ENCODE data around the gene RASA3.
"Not testable (repeated sequence)": the region's sequence is repeated elsewhere in the genome, so short reads cannot be mapped to it uniquely, and the experiment has no call there.

The RASA3 gene

DNA sequence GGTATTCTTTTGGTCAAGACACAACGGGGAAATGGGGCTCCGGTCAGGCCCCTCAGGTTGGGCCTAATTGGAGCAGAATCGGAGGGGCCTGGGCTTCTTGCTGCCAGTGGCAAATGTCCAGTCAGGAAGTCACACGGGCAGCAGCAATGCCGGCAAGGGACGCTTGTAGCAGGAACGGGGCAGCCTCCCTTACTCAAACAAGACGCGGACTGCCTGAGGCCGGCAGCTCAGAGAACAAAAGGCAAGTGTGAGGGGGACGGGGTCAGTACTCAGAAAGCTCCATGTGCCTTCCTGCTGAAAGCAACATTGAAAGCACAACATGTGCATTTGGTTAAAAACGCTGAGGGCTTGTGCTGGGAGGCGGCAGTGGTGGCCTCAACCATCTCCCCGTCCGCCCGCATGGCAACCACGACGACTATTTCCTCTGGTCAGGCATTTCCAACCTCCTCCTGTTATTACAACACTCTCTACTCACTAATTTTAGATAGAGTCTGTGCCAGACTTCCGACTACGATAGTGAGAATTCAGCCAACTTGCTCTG lies 20.5 kb upstream of the RASA3 start:
- H3K4me3 ChIP-seq (ENCODE audit: low read depth in 1 of 2, low read length in 1 of 2) = no peak overlapping the region
- H3K36me3 ChIP-seq = no peaks in the 10 kb centered on the region
- H3K9me3 ChIP-seq = no peaks in the 10 kb centered on the region
- no peak overlapping the region for H3K27ac ChIP-seq
- no peak for TF ChIP-seq CTCF (IDR thresholded peaks at IDR 0.05)
- peaks cover 5 to 7% of the 10 kb centered on the region in 2 experiments for H3K4me1 ChIP-seq (ENCODE audit: control insufficient read depth in 1 of 2, insufficient read depth in 1 of 2, low read depth in 1 of 2, low read length in 1 of 2)
- H3K27me3 ChIP-seq = peaks cover 32% of the 10 kb centered on the region

DNA sequence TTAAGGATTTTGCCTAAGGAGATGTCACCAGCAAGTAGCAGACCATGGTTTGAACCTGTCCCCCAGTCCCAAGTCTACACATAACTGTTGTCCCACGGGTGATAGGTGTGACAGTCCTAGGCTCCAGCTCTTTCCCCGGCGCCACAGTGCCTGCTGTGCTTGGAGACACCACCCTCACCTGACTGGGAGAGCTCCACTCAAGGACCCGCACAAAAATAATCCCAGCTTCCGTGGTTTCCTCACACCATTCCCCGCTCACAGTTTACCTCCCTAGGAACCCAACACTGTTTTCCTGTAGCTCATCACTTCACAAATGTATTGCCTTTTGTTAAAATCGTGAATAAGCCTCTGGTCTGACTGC lies 19.8 kb upstream of the RASA3 start:
- no peaks in the 10 kb centered on the region for H3K9me3 ChIP-seq
- TF ChIP-seq CTCF (IDR thresholded peaks at IDR 0.05) = no peak
- H3K36me3 ChIP-seq = no peaks in the 10 kb centered on the region
- no peak overlapping the region for H3K27ac ChIP-seq
- no peak overlapping the region for H3K4me3 ChIP-seq (ENCODE audit: low read depth in 1 of 2, low read length in 1 of 2)
- H3K27me3 ChIP-seq = peaks cover 32% of the 10 kb centered on the region
- peaks cover 5 to 7% of the 10 kb centered on the region in 2 experiments for H3K4me1 ChIP-seq (ENCODE audit: control insufficient read depth in 1 of 2, insufficient read depth in 1 of 2, low read depth in 1 of 2, low read length in 1 of 2)

DNA sequence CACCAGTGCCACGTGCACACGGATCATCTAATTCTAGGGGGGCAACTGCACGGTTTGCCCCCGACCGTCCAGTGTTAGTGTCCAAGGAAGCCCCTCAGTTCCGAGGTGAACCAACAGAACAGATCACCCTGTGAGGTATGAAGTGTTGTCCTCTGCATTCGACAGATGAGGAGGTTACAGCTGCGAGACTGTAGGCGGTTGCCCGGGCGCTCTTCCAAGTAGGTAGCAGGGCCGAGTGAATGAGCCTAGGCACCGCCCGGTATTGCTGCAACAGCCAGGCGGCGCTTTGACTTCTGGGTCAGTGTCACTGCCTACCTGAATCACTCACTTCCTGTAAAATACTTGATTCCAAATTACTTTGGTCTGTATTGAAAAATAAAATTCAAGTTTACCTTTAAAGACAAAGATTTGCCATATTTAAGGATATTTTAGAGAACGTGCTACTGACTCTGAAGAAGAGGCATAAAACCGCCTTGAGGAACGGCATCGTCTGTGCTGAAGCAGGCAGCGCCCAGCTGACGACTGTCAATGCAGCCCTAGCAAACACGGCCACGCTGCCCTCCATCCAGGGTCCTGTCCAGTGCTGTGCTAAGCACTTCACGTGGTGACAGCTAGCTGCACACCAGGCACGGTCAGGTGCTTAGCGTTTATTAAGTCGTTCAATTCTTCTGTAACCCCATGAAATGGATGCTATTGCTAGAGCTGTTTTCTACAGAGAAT lies 19.3 kb upstream of the RASA3 start:
- Histone ChIP-seq H3K4me3 (ENCODE audit: low read depth in 1 of 2, low read length in 1 of 2) (no peak overlapping the region), H3K27me3 (peaks cover 32% of the 10 kb centered on the region), H3K27ac (no peak overlapping the region), H3K4me1 (ENCODE audit: control insufficient read depth in 1 of 2, insufficient read depth in 1 of 2, low read depth in 1 of 2, low read length in 1 of 2) (peaks cover 5 to 7% of the 10 kb centered on the region in 2 experiments), H3K36me3 (no peaks in the 10 kb centered on the region), H3K9me3 (no peaks in the 10 kb centered on the region)
- TF ChIP-seq CTCF (IDR thresholded peaks at IDR 0.05) = no peak

GRCh38 chr13:114151031-114151430 lies 18.6 kb upstream of the RASA3 start:
- H3K9me3 ChIP-seq = no peaks in the 10 kb centered on the region
- TF ChIP-seq CTCF (IDR thresholded peaks at IDR 0.05) = no peak
- H3K36me3 ChIP-seq = no peaks in the 10 kb centered on the region
- H3K27ac ChIP-seq = no peak overlapping the region
- H3K4me1 ChIP-seq (ENCODE audit: control insufficient read depth in 1 of 2, insufficient read depth in 1 of 2, low read depth in 1 of 2, low read length in 1 of 2) = peaks cover 5 to 7% of the 10 kb centered on the region in 2 experiments
- peaks cover 32% of the 10 kb centered on the region for H3K27me3 ChIP-seq
- H3K4me3 ChIP-seq (ENCODE audit: low read depth in 1 of 2, low read length in 1 of 2) = no peak overlapping the region

GRCh38 chr13:114149774-114150740 lies 17.6 kb upstream of the RASA3 start:
- Histone ChIP-seq H3K4me1 (ENCODE audit: control insufficient read depth in 1 of 2, insufficient read depth in 1 of 2, low read depth in 1 of 2, low read length in 1 of 2) (peaks cover 5 to 7% of the 10 kb centered on the region in 2 experiments), H3K36me3 (no peaks in the 10 kb centered on the region), H3K27ac (no peak overlapping the region), H3K4me3 (ENCODE audit: low read depth in 1 of 2, low read length in 1 of 2) (no peak overlapping the region), H3K9me3 (no peaks in the 10 kb centered on the region), H3K27me3 (peaks cover 32% of the 10 kb centered on the region)
- no peak for TF ChIP-seq CTCF (IDR thresholded peaks at IDR 0.05)

DNA sequence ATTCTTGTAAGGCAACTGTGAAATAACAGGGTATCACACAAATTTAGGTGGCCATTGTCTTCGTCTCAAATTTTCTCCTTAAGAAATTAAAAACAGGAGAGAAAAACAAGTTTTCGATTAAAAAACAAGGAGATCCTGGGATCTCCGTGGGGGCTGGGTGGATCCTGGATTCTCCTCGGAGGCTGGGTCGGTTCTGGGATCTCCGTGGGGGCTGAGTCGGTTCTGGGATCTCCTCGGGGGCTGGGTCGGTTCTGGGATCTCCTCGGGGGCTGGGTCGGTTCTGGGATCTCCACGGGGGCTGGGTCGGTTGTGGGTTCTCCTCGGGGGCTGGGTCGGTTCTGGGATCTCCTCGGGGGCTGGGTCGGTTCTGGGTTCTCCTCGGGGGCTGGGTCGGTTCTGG lies 16.5 kb upstream of the RASA3 start:
- not testable (repeated sequence) for H3K27ac ChIP-seq; H3K36me3 ChIP-seq; H3K4me3 ChIP-seq (ENCODE audit: low read depth in 1 of 2, low read length in 1 of 2); H3K9me3 ChIP-seq; H3K4me1 ChIP-seq (ENCODE audit: control insufficient read depth in 1 of 2, insufficient read depth in 1 of 2, low read depth in 1 of 2, low read length in 1 of 2)
- H3K27me3 ChIP-seq = peaks cover 30% of the 10 kb centered on the region
